Fibroblast of gingiva (primary cell): Measurements from ENCODE around the gene MAPK4.
A peak's percentile ranks its signal among the peaks of the same experiment; 100 is the strongest.
"Not testable (repeated sequence)": the region's sequence is repeated elsewhere in the genome, so short reads cannot be mapped to it uniquely, and the experiment has no call there.

Experiments
- DNase-seq: peaks from one replicate; pipeline ENCODE4 v3.0.0-alpha.2; 2011; ENCODE audit warnings: low read depth

Gene MAPK4

DNA sequence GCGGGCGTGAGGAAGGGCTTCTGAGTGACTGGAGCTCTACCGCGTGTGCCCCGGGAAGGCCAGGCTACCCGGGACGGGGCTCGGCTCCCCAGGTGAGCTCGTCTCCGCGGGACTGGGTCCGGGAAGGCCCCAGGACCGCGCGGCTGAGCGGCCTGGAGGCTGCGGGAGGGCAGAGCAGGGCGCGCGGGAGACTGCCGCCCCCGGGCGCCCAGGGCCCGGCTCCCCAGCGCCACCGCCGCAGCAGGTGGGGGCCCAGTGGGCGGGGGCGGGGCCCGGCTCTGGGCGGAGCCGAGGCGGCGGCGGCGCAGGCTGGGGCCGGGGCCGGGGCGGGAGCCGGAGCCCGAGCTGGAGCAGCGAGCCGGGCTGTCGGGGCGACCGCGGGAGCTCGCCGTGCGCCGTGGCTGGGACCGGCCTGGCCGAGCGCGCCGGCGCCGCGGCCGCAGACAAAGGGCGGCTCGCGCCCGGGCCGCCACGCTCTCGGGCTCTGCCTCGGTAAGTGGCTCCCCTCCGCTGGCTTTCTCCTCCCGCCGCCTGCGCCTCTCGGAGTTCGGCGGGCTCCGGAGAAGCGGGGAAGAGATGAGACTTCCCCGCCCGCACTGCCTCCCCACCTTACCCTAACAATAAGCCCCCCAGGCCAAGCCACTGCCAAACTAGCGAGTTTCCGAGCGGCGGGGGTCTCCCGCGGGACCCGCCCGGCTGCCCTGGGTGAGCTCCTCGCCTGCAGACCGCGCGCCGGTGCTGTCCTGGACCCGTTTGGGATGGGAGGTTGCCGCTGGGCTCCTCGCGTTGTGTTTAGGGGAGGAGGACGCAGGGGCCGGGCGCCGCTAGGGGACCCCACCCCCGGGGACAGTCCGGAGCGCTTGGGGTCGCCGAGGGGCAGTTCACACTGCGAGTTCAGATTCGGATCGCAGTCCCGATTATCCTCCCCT, at the start of gene MAPK4:
TSS of gene MAPK4 (plus strand) at position 336 of the 929 bp plus-strand sequence. CDS start 103,872 bp downstream, outside the sequence.
- peak; percentile 25 for DNase-seq

DNA sequence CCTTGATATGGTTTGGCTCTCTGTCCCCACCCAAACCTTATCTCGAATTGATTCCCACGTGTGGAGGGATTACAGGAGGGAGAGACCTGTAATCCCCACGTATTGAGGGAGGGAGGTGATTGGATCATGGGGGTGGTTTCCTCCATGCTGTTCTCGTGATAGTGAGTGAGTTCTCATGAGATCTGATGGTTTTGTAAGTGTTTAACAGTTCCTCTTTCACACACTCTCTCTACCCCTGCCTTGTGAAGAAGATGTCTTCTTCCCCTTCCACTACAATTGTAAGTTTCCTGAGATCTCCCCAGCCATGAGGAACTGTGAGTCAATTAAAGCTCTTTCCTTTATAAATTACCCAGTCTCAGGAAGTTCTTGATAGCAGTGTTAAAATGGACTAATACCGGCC, 42.6 kb upstream of the MAPK4 start:
- DNase-seq, result not testable (repeated sequence)

DNA sequence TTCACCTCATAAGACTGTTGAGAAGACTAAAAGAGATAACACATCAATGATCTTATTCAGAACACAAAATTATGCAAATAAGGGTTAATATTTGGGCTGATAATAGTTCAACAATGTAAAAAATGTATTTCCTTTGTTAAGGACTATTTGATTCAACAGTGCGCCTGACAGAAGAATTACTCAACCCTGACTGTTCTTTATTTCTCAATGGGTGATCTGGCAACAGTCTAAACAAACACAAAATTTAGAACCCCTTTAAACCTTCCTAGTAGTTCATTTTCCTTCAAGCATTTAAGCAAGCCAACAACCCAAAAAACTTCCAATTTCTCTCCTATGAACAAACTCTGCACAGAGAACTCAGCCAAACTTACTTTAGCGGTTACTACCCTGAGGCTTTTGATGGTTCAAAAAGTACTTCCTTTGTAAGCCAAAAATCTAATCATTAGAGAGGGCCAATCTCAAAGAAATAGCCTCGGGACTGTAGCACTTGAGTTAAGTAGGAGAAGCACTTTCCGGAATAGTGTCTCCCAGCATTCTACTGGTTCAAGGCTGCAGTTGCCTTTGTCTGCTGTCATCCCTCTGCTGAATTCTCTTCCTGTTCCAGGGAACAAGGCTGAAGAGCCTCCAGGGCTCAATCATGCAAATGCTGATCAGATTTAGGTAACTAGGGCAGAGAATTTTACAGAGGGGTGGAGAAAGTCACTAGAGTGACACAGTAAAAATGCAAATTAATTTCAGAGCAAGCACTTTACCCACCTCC, 40.9 kb upstream of the MAPK4 start:
- DNase-seq, result peak; percentile 28

DNA sequence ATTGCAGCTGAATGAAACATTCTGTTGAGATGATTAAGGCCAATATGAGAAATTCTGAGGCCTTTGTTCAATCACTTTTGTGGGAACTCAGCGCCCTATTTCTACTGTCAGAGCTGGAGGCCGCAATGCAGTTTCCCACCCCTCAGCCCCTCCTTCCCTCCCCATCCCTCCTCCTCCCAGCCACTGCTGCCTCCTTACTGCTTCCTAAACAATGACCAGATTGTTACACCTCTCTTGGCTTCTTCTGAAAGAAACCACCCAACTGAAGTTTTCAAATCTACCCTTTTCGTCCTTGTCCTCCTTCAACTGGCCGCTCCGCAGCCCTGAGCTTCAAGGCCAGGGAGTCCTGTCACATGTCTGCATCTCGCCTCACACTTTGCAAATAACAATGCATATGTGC, 36.7 kb upstream of the MAPK4 start:
- DNase-seq, result no peak

DNA sequence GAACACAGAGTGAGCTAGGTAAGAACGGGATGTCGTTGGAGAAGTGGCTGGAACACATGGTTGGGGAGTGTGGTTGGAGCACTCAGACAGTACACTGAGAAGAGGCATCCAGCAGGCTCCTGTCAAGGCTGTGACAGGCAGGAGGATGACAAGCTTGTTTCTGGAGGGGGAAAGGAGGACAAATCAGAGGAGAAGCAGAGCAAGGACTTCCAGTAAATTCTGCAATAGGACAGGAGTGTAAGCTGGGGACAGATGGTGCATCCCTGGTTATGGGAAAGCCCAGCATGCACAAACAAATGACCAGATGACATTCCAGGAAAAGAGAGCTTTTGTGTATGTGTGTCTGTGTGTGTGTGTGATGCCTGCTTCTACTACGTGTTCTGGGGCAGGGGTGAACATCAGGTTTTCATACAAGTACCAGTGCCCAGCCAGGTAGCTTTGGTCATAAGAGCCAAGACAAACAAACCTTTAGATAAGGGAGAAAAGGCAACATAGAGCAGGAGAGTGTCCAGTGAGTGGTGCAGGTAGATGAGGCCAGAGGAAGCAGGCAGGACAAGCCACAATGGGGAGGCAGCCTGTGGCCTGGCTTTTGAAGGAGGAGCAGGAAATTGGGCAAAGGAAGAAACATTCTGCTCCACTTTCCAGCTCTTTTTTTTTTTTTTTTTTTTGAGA, 32.1 kb upstream of the MAPK4 start:
- no peak for DNase-seq

DNA sequence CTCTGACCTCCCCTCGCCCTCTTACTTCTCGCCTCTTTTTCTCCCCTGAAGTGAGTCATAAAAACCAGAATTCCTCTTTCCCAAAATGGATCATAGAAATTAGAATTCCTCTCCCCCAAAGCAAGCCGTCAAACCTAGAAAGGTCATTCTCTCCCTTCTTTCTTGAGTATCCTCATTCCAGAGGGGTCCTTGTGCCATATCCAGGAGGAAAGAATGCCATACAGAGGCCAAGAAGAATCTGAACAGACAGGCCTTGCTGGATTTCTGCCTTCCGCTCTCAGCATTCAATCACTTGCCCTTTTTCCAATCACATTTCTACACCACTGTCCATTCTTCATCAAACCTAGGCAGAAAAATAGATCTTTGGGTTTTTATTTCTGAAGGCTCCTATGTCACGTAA, 31.1 kb upstream of the MAPK4 start:
- no peak for DNase-seq

DNA sequence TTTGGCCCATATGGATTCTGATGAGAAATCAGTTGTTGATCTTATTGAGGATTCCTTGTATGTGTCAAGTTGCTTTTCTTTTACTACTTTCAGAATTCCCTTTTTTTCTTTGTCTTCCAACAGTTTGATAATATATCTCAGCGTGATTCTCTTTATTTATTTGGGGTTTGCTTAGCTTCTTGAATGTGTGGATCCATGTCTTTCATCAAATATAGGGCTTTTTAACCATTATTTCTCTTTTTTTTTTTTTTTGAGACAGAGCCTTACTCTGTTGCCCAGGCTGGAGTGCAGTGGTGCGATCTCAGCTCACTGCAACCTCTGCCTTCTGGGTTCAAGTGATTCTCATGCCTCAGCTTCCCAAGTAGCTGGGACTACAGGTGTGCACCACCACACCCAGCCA, 26.1 kb upstream of the MAPK4 start:
- not testable (repeated sequence) for DNase-seq

DNA sequence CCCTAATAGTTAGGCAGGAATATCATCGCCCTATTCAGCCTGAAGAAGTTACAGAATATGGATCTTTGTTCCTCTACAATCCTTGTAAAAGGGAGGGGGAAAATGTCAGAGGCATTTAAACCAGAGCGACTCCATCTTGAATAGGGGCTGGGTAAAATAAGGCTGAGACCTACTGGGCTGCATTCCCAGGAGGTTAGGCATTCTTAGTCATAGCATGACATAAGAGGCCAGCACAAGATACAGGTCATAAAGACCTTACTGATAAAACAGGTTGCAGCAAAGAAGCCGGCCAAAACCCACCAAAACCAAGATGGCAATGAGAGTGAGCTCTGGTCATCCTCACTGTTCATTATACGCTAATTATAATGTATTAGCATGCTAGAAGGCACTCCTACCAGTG, 15.4 kb upstream of the MAPK4 start:
- not testable (repeated sequence) for DNase-seq

DNA sequence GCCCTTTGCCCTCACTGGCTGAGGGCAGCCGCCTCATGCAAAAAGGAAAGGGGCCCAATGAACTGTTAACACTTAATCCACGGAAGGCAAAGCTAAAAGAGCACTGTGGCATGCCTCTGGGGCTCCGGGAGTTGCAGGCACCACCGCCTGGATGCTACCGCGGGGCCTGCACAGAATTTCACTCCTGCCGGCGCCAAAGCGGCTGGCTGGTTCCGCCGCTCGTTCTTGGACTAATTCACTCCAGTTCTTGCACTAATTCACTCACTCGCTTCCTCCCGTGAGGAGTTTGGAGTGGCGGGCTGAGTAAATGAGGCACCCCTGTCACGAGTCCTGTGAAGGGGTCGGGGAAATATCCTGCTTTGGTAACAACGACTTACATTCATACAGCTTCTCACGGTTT, 14.0 kb upstream of the MAPK4 start:
- no peak for DNase-seq

DNA sequence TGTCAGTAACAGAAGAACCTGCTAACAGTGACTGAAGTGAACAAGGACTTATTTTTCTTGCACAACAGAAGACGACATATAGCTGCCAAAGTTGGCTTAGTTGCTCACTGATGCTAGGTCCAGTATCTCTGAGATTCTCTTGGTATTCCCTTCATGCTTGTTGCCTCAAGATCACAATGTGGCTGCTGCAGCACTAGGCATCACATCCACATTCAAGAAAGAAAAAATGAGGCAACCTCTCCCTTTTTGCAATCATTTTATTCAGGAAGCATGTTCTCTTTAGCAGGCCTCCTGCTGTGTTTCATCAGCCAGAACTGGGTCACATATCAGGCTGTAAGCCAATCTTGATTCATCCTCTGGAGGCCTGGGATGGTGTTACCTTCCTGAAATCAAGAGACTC, 11.7 kb upstream of the MAPK4 start:
- DNase-seq, result no peak

DNA sequence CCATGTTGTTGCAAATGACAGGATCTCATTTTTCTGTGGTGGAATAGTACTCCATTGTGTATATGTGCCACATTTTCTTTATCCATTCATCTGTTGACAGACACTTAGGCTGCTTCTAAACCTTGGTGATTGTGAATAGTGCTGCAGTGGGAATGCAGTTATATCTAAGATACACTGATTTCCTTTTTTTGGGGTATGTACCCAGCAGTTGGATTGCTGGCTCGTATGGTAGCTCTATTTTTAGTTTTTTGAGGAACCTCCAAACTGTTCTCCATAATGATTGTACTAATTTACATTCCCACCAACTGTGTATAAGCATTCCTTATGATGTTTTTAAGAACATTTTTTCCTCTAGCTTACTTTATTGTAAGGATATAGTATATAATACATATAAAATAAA, 8.2 kb upstream of the MAPK4 start:
- DNase-seq, result not testable (repeated sequence)

DNA sequence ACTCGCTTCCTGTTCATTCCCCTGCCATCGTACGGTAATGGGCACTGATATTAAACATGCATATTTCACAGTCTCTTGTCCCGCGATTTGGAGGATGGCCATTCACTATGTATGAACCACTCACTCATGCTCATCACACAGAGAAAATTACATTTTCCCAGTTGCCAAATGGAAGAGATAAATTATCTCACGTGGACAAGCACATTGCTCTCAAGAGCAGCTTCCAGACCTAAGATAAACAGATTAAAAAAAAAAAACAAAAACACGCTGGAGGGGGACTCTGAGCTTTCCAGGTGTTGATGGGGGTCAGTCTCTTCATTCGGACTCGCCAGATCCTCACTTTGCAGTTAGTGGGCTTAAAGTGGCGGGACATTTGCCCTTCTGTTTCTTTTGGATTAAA, 1.7 kb upstream of the MAPK4 start:
- DNase-seq, result no peak

DNA sequence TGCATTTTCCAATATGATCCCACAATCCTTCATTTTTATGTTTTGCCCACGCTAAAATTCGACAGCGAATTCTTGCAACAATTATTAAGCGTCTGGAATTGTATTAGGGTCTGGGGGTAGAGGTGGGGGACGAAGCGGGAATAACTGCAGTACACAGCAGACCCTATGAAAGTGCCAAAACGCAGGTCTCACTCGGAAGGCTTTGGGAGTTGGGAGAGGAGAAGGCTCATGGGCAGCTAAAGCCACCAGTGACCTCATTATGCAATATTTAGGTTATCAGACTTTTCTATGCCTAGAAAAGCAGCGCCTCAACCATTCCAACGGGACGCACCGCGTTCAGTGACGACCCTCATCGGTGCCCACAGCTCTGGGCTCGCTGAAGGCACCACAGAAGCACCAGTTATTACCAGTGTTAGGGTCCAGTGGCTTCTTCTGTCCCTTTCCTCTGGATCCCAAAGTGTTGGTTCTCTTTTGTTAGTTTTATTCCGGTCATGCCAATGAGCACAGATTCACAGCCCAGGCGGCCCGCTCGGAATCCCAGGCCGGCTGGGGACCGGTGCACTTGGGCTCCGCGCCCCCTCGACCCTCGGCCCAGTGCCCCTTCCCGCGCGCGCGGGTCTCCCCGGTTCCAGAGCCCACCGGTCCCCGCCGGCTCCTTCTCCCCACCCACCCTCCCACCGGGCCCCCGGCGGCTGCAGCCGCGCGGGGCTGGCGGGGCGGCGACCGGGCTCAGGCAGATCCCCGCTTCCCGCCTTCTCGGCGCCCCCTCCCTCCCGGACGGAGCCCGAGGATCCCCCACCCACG, 737 bp upstream of the MAPK4 start:
- no peak for DNase-seq

DNA sequence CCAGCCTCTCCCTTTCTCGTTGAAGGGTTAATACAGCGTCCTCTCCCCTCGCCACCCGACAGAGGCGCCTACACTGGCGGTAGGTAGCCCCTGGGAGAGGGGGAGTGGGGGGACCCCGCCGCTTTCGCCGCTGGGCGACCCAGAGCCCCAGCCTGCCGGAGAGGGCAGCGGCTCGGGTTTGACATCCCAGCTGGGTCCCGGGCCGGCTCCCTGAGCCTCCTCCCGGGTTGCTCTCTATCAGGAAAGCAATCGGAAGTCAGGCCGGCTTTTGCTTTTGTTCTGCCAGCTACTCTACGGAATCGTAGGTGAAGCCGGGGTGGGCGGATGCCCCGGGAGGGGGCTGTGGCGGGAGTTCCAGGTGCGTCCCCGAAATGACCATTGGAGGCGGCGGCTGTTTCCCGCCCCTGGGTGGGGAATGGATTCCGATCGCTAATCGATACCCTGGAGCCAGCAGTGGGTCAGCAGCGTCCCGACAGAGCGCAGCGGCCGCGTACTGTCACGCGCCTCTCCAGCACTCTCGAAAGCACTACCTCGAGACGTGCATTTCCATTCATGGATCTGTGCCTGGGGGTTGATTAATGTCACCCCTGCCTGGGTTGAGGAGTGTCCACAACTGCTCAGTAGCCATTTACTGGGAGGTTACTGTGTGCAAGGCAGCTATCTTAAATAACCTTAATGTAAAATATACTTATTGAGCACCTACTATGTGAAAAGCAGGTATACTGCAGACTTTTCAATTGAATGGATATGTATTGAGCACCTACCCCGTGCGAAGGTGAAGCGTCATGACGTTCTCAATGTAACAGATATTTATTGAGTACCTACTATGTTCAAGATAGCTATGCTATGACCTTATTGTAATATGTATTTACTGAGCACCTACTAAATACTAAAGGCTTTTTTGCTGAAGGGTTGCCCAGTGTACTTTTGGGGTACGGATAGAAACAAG, 1.1 kb downstream of the MAPK4 start:
- DNase-seq, result no peak

DNA sequence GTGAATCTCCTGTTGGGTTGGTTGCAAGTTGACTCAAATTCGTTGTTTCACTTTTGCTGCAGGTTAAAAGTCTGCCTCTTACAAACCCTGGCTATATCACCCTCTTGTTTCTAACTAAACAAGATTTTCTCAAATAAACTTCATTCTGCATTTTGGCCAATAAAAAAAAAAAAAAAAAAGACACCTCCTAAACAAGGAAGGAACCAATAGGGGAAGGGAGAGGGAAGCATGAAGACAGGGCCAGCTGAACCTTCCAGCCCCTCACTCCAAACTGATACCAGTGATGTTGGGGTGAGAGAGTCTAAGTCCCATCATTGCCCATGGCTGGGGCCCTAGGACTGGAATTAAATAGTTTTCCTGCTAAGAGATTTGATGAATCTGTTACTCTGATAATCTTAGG, 2.4 kb downstream of the MAPK4 start:
- not testable (repeated sequence) for DNase-seq

DNA sequence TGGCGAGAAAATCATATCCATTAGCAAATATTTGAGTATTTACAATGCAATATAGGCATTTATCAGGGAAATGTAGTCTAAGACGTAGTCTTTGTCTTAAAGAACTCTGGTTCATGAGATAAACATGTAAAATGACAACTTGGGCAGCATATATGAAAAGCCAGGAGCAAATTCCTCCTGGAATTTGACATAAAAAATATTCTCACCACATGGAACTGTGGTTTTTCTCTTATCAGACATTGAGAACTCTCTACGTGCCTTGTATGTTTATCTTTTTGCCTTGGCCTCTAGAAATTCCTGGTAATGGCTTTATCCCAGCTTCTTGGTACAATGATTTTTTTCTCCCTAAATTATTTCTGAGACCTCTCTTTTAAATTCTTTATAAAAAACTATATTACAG, 2.8 kb downstream of the MAPK4 start:
- DNase-seq, result no peak

DNA sequence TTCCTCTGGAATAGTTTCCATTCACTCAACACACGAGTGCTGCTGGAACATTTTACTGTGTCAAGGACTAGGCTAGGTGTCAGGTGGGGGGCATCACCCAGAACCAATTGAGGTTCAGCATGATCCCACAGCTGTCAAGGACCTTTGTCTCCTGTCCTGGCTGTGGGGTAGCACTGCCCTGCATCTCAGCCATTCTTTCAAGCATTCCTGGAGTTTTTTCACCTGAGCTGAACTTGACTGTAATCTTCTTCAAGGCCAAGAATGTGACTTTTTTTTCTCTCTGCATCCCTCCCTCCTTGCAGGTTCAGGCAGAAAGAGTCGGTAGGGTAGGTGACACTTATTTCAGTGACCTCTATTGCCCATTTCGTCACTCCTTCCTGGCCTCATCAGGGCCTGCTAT, 3.5 kb downstream of the MAPK4 start:
- no peak for DNase-seq

DNA sequence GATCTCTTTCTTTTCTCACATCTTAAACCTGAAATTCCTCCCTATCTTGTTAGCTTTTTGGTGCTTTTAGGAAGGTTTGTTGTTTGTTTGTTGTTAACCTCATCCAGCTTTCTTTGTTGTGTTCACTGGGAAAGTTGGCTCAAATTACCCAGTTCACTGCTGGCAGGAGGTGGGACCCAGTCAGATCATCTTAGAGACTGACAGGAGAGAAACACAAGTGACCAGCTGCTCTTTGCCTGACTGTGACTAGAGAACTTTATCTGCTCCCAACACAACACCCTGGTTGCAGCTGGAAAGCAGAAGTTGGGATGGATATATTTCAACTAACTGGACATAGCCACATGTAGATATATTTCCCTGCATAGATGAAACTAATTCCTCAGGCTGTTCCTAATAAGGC, 10.0 kb downstream of the MAPK4 start:
- no peak for DNase-seq

DNA sequence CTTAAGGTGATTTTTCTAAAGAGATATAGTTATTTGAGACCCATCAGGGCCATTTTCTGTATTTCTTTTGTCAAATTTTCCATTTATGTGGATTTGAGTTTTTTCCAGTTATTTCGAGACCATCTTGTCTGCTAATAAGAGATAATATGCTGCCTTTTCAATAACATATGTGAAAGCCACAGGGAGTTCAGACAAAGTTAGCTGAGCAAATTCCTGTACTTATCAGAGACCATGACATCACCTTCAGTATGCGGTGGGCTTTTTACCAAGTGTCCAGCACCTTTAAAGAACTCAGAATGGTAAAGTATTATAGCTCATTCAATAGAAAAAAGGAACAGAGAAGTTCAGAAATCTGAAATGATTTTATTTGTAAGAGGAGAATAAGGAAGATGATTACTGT, 11.7 kb downstream of the MAPK4 start:
- no peak for DNase-seq

DNA sequence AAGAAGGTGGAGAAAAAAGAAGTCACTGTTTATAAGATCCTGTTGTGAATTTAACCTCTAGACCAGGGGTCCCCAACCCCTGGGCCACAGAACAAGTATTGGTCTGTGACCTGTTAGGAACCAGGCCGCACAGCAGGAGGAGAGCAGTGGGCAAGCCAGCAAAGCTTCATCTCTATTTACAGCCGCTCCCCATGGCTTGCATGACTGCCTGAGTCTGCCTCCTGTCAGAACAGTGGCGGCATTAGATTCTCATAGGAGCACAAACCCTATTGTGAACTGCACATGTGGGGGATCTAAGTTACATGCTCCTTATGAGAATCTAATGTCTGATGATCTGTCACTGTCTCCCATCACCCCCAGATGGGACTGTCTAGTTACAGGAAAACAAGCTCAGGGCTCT, 13.3 kb downstream of the MAPK4 start:
- not testable (repeated sequence) for DNase-seq

DNA sequence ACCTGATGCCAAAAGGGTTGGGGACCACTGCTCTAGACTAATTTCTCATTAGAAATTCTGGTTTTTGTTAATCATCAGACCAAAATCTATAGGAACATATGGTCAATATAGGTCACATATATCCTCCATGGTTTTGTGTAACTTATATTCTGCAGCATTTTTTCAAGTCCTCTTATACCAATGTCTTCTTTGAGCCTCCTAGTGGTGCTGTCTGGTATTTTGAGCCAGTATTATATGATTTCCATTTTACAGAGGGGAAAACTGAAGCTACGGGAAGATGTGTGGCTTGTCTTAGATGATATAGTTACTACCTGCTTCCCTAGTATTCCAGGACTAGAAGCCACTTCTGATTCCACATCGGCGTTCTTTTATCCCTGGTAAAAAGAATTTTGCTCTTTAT, 13.8 kb downstream of the MAPK4 start:
- no peak for DNase-seq
